ENCODE data around the gene CNOT11. TPM values are rescaled to one million over a fixed set of nuclear protein-coding genes. Genes with fewer than 3 reads are reported as not detected.

The CNOT11 gene
- total RNA-seq, 1 donor from 2014 or later: 33.8 TPM

DNA sequence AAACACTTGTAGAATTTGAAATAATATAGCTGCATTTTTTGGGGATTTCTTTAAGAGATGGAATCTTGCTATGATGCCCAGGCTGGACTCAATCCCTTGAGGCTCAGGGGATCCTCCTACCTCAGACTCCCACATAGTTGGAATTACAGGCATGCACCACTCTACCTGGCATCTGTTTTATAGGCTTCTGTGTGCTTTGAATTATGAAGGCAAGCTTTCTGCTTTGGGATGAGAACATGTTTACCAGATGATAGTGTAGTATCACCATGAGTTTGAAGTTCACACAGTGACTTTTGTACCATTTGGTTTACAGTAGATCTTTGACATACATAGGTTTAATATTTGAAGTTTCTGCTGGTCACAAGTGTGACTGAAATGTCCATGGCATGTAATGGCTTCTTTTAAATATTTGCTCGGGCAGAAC lies 10.7 kb downstream of the CNOT11 start:
- Histone ChIP-seq H3K36me3 (peaks cover 66% of the 10 kb centered on the region), H3K27me3 (ENCODE audit: low read depth) (no peaks in the 10 kb centered on the region), H3K4me3 (no peak overlapping the region), H3K4me1 (peaks cover 68% of the 10 kb centered on the region), H3K27ac (replicated peaks) (peak overlapping the region; percentile 74), H3K9me3 (replicated peaks) (peaks cover 5% of the 10 kb centered on the region)
- intact Hi-C loops (cut with micrococcal nuclease): no loop called here
- no peak for DNase-seq
- no peak for TF ChIP-seq CTCF (IDR thresholded peaks at IDR 0.05; ENCODE audit: borderline replicate concordance)

GRCh38 chr2:101264360-101264939 lies 11.8 kb downstream of the CNOT11 start:
- no peak overlapping the region for H3K4me3 ChIP-seq
- no peak for DNase-seq
- H3K9me3 ChIP-seq (replicated peaks): no peaks in the 10 kb centered on the region
- intact Hi-C loops (cut with micrococcal nuclease): no loop called here
- H3K27ac ChIP-seq (replicated peaks): peak overlapping the region; percentile 74
- H3K36me3 ChIP-seq: peaks cover 66% of the 10 kb centered on the region
- no peak for TF ChIP-seq CTCF (IDR thresholded peaks at IDR 0.05; ENCODE audit: borderline replicate concordance)
- H3K4me1 ChIP-seq: peaks cover 65% of the 10 kb centered on the region
- no peaks in the 10 kb centered on the region for H3K27me3 ChIP-seq (ENCODE audit: low read depth)

DNA sequence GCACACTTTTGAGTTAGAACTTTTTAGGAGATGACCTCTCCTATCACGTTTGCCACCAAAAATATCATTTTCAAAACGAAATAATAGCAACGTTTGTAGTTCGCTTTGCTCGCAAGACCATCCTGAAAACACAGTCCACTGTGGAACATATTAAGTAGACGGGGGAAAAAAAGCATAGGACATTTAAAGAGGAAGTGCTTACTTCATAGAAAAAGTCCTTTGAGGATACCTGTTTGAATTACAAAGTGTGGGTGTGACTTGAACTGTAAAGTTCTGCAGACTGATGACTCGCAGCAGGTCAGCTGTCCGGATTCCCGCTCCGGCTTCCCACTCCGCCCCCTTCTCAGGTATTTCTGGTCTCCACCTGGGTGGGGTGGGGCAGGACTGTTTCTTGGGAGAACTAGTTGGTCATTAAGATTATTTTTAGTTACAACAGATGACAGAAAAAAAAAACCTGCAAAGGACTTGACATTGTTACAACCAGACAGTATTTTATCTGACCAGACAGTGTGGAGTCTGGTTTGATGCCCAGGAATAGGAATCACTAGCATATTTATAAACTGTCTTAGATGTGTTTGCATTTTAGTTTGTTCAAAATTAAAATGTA lies 13.3 kb downstream of the CNOT11 start:
- intact Hi-C loops (cut with micrococcal nuclease): no loop called here
- DNase-seq: peak; percentile 22
- Histone ChIP-seq H3K27ac (replicated peaks) (peak overlapping the region; percentile 74), H3K36me3 (peaks cover 76% of the 10 kb centered on the region), H3K27me3 (ENCODE audit: low read depth) (no peaks in the 10 kb centered on the region), H3K4me1 (peaks cover 54% of the 10 kb centered on the region), H3K9me3 (replicated peaks) (no peaks in the 10 kb centered on the region), H3K4me3 (no peak overlapping the region)
- no peak for TF ChIP-seq CTCF (IDR thresholded peaks at IDR 0.05; ENCODE audit: borderline replicate concordance)

- Histone ChIP-seq H3K4me3 (no peak overlapping the region), H3K36me3 (peaks cover 85% of the 10 kb centered on the region), H3K27me3 (ENCODE audit: low read depth) (no peaks in the 10 kb centered on the region), H3K9me3 (replicated peaks) (no peaks in the 10 kb centered on the region), H3K27ac (replicated peaks) (peak overlapping the region; percentile 10), H3K4me1 (peaks cover 39% of the 10 kb centered on the region)
- no peak for TF ChIP-seq CTCF (IDR thresholded peaks at IDR 0.05; ENCODE audit: borderline replicate concordance)
- intact Hi-C loops (cut with micrococcal nuclease): no loop called here
- DNase-seq: no peak
Measured at GRCh38 chr2:101267671-101268656, 15.3 kb downstream of the CNOT11 start.

- no peak overlapping the region for H3K4me3 ChIP-seq
- no peak overlapping the region for H3K27ac ChIP-seq (replicated peaks)
- DNase-seq: no peak
- no peaks in the 10 kb centered on the region for H3K9me3 ChIP-seq (replicated peaks)
- TF ChIP-seq CTCF (IDR thresholded peaks at IDR 0.05; ENCODE audit: borderline replicate concordance): no peak
- H3K27me3 ChIP-seq (ENCODE audit: low read depth): no peaks in the 10 kb centered on the region
- H3K36me3 ChIP-seq: peaks cover 82% of the 10 kb centered on the region
- intact Hi-C loops (cut with micrococcal nuclease): no loop called here
- H3K4me1 ChIP-seq: peaks cover 24% of the 10 kb centered on the region
Measured at GRCh38 chr2:101270700-101271259, 18.1 kb downstream of the CNOT11 start.

Data from left ventricle myocardium inferior (tissue), 1 donor.